SK-N-SH treated with all-trans-retinoic acid at 6 μM for 48 hours (cell line): ENCODE data around the gene DDX20.

ENCODE experiments used
- CSDC2 ChIP-seq: fragments of 250-450 bp; sonication (Bioruptor Pico); IDR thresholded peaks from 2 replicates; pipeline ENCODE4 v1.5.0; 2020; ENCODE audit warnings: mild to moderate bottlenecking, moderate library complexity
- ZFP30 ChIP-seq: fragments of 450-650 bp; formaldehyde crosslinking; IDR thresholded peaks from 2 replicates; pipeline ENCODE4 v1.5.0; 2022; ENCODE audit warnings: mild to moderate bottlenecking, moderate library complexity
- TF ChIP-seq, protein P1 (sequence below): fragments of 250-450 bp; sonication (Bioruptor Pico); IDR thresholded peaks from 2 replicates; pipeline ENCODE4 v1.5.0; 2020; ENCODE audit warnings: mild to moderate bottlenecking, moderate library complexity
- TF ChIP-seq, protein P2 (sequence below): fragments of 250-450 bp; sonication (Bioruptor Pico); IDR thresholded peaks from 2 replicates; pipeline ENCODE4 v1.5.1; 2021; ENCODE audit warnings: mild to moderate bottlenecking, moderate library complexity
- TF ChIP-seq, protein P3 (sequence below): fragments of 250-450 bp; sonication (Bioruptor Pico); IDR thresholded peaks from 2 replicates; pipeline ENCODE4 v1.8.0; 2020; ENCODE audit warnings: mild to moderate bottlenecking, moderate library complexity, borderline replicate concordance
- TF ChIP-seq, protein P4 (sequence below): fragments of 250-450 bp; sonication (Bioruptor Pico); IDR thresholded peaks from 2 replicates; pipeline ENCODE4 v1.5.1; 2020; ENCODE audit warnings: low read depth, mild to moderate bottlenecking, moderate library complexity

DNA sequence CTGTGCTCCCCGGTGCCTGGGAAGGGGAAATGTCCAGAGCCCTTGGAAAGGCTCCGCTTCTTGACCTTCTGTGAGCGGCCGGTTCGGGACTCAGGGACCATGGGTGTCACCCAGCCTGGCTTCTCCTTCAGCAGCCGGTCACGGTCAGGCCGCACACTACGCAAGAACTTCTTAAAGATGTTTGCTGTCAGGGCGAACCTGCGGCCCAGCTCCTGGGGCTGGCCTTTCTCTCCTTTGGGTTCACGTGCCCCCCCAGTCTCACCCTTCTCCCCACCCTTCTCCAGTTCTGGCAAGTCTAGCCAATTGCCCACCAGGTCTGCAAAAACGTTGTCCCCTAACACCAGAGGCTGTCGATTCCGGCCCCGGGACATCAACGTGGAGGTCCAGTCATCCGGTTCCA lies 28.6 kb upstream of the DDX20 start:
- TF ChIP-seq, protein P1, sequence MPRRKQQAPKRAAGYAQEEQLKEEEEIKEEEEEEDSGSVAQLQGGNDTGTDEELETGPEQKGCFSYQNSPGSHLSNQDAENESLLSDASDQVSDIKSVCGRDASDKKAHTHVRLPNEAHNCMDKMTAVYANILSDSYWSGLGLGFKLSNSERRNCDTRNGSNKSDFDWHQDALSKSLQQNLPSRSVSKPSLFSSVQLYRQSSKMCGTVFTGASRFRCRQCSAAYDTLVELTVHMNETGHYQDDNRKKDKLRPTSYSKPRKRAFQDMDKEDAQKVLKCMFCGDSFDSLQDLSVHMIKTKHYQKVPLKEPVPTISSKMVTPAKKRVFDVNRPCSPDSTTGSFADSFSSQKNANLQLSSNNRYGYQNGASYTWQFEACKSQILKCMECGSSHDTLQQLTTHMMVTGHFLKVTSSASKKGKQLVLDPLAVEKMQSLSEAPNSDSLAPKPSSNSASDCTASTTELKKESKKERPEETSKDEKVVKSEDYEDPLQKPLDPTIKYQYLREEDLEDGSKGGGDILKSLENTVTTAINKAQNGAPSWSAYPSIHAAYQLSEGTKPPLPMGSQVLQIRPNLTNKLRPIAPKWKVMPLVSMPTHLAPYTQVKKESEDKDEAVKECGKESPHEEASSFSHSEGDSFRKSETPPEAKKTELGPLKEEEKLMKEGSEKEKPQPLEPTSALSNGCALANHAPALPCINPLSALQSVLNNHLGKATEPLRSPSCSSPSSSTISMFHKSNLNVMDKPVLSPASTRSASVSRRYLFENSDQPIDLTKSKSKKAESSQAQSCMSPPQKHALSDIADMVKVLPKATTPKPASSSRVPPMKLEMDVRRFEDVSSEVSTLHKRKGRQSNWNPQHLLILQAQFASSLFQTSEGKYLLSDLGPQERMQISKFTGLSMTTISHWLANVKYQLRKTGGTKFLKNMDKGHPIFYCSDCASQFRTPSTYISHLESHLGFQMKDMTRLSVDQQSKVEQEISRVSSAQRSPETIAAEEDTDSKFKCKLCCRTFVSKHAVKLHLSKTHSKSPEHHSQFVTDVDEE: no peak
- TF ChIP-seq, protein P2, sequence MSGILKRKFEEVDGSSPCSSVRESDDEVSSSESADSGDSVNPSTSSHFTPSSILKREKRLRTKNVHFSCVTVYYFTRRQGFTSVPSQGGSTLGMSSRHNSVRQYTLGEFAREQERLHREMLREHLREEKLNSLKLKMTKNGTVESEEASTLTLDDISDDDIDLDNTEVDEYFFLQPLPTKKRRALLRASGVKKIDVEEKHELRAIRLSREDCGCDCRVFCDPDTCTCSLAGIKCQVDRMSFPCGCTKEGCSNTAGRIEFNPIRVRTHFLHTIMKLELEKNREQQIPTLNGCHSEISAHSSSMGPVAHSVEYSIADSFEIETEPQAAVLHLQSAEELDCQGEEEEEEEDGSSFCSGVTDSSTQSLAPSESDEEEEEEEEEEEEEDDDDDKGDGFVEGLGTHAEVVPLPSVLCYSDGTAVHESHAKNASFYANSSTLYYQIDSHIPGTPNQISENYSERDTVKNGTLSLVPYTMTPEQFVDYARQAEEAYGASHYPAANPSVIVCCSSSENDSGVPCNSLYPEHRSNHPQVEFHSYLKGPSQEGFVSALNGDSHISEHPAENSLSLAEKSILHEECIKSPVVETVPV (CRISPR knock-in tag): no peak
- TF ChIP-seq, protein P3, sequence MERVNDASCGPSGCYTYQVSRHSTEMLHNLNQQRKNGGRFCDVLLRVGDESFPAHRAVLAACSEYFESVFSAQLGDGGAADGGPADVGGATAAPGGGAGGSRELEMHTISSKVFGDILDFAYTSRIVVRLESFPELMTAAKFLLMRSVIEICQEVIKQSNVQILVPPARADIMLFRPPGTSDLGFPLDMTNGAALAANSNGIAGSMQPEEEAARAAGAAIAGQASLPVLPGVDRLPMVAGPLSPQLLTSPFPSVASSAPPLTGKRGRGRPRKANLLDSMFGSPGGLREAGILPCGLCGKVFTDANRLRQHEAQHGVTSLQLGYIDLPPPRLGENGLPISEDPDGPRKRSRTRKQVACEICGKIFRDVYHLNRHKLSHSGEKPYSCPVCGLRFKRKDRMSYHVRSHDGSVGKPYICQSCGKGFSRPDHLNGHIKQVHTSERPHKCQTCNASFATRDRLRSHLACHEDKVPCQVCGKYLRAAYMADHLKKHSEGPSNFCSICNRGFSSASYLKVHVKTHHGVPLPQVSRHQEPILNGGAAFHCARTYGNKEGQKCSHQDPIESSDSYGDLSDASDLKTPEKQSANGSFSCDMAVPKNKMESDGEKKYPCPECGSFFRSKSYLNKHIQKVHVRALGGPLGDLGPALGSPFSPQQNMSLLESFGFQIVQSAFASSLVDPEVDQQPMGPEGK (CRISPR knock-in tag): no peak
- no peak for TF ChIP-seq CSDC2 (CRISPR knock-in tag)
- TF ChIP-seq ZFP30 (CRISPR knock-in tag): no peak
- TF ChIP-seq, protein P4, sequence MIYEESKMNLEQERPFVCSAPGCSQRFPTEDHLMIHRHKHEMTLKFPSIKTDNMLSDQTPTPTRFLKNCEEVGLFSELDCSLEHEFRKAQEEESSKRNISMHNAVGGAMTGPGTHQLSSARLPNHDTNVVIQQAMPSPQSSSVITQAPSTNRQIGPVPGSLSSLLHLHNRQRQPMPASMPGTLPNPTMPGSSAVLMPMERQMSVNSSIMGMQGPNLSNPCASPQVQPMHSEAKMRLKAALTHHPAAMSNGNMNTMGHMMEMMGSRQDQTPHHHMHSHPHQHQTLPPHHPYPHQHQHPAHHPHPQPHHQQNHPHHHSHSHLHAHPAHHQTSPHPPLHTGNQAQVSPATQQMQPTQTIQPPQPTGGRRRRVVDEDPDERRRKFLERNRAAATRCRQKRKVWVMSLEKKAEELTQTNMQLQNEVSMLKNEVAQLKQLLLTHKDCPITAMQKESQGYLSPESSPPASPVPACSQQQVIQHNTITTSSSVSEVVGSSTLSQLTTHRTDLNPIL (CRISPR knock-in tag): no peak
